ENCODE data around the gene LRTM2.

Gene LRTM2

GRCh38 chr12:1870998-1871917, 50.9 kb downstream of the LRTM2 start:
- no peak for DNase-seq

GRCh38 chr12:1872001-1872400, 51.6 kb downstream of the LRTM2 start:
- DNase-seq, result no peak

GRCh38 chr12:1872448-1872847, 52.1 kb downstream of the LRTM2 start:
- no peak for DNase-seq

- DNase-seq, result no peak
Measured at GRCh38 chr12:1873531-1874510, 53.5 kb downstream of the LRTM2 start.

- DNase-seq, result no peak
Measured at GRCh38 chr12:1875608-1876007, 55.2 kb downstream of the LRTM2 start.

GRCh38 chr12:1876086-1876485, 55.7 kb downstream of the LRTM2 start:
- DNase-seq, result no peak

GRCh38 chr12:1877169-1877878, 57.0 kb downstream of the LRTM2 start:
- DNase-seq, result no peak

DNA sequence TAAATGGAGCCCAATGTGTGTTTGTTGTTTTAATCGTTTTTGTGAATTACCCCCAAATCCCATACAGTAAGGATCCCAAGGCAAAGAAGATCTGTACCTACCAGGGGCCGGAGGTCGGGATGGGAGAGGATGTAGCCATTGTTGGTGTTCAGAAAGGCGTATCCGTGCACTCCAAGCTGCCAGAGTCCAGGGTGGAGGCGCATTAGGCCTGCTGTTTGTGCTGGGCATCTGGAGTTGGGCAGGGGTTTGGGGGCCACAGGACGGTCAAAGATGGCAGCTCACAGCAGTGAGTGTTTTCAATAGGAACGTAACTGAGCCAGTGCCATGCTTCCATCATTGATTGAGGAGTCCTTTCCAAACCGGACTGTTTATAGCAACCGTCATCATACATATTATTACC, 57.8 kb downstream of the LRTM2 start:
- no peak for DNase-seq

DNA sequence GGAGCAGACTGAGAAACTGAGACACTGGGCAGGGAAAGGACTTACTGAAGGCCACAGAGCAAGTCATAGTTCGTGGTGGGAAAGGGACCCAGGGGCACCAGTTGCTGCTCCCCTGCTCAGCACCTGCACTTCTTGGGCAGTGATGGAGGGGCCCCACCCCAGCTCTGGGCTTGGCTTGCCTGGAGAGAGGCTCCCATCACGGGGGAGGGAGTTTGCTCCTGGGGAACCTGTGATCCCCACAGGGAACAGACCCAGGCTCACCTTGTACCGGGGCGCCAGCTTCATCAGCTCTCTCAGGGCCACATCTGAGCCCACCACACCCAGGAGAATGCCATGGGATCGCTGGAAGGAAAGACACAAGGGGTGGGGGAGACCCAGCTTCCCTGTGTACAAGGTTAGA, 58.3 kb downstream of the LRTM2 start:
- no peak for DNase-seq

DNA sequence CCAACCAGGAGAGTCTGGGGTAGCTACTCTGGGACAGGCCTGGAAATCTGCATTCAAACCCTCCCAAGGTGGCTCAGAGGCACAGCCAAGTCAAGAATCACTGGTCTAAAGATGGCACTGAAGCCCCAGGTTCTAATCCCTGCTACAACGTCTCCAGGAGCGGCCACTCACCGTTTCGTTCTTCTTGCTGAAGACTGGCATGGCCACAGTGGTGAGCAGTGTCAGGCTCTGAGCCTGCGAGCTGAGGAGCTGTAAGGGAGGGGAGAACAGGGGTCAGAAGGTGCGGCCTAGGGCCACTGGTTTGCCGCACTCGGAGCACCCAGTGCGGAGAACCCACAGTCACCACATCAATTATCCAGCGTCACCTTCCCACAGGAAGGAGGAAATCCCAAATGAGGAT, 59.3 kb downstream of the LRTM2 start:
- no peak for DNase-seq

DNA sequence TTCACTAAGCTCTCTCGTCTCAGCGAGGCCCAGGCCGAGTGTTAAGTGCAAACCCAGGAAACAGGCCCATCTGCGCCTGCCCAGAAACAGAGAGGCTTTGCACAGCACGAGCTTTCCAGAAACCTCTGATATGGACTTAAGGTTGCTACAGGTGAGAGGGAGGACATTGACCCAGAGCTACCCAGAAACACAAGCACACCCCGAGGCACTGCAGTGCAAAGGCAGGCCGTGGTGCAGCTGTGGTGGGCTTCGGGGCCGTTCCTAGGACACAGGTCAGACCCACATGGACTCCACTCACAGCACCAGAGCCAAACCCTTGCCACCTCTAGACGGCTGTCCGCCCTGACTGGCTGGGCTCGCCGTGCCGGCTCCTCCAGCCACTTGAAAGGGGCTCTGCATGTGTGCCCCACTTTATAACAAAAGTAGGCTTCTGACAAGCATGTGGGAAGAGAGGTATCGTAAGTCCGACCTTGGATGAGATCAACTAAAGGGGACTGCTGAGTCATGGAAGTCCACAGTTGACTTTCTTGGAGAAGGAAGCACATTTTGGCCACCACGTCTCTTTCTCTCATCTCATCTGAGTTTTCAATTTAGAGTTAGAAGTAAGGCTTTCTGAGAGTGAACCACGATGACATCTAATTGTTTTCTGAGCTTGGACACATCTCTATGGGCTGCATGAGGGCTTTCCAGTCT, 59.9 kb downstream of the LRTM2 start:
- no peak for DNase-seq

DNA sequence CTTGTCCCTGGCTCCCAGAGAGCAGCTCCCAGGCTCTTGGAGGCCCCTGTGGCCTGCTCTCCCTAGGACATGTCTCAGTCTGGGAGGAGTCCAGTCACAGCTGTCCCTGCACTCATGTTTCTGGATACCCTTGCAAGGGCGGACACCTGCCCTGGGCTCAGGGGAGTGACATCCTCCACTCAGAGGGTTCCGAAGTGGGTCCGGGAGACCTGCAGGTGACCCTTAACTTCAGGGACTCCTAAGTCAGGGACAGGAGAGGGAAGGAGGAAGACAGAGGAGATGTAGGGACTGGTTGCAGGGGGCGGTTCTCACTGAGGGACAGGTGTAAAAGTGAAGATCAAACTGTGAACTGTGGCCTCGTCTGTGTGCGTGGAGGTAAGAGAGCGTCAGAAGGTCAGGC, 60.5 kb downstream of the LRTM2 start:
- DNase-seq, result no peak

DNA sequence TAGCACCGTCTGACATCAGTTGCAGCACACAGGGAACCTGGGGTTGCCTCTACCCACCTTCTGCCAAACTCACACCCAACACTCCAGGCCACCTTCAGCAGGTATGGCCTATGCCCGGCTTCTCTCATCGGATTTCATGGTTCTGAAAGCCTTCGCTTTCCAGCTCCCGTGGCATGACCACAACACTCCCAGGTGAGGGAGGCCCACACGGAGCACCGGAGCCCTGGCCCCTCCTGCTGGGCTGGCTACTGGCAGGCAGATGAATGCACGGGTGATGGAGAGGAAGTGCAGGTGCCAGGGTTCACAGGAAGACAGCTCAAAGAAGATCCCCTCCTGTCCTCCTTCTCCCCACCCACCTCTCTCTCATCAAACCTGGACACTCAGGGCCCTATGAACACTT, 60.9 kb downstream of the LRTM2 start:
- DNase-seq, result no peak

- DNase-seq, result no peak
Measured at GRCh38 chr12:1881936-1882335, 61.6 kb downstream of the LRTM2 start.

DNA sequence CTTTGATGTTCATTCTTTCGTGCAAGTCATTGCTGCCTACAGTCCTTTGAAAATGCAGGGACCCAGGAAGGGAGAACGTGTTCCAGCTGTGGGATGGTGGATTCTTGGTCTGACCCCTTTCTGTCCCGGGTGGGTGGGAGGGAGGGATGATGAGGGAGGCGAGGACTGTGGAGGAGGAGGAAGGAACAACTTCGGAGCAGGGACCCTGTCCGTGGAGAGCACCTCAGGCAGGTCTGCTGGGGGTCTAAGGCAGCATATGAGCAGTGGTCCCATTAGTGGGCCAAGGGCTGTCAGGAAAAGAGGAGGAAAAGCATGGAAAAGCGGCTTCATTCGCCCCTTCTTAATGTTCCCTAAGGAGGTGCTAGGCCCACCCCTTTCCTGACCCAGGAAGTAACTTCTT, 62.0 kb downstream of the LRTM2 start:
- DNase-seq, result no peak

DNA sequence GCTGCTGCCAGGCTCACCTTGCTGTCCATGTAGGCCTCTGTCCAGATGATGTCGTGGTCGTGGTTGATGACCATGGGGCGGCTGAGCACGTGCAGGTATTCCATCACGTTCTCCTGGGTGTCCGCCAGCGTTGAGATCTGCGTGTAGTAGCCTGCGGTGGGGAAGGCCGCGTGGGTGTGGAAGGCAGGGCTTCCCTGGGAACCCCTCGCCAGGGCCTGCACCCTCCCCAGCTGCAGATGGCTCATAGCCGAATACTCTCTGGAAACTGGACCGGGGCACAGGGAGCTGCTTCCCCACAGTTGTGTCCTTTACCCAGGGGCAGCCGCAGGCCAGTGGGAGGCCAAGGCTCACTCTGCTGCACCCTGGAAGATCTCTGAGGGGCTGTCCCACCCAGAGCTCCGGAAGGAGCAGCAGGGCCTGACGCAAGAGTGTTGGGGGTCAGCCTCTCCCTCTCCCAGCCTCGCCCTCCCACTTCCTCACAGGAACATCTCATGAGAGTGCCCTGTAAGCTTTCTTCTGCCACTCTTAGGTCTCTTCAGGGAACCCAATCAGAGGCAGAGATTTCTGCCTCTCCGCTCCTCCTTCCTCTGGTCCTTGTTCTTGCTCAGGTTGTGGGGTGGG, 62.6 kb downstream of the LRTM2 start:
- no peak for DNase-seq

- DNase-seq, result no peak
Measured at GRCh38 chr12:1883513-1883912, 63.1 kb downstream of the LRTM2 start.

GRCh38 chr12:1884651-1885050, 64.3 kb downstream of the LRTM2 start:
- DNase-seq, result no peak

- DNase-seq, result no peak
Measured at GRCh38 chr12:1885082-1885596, 64.8 kb downstream of the LRTM2 start.

- no peak for DNase-seq
Measured at GRCh38 chr12:1885599-1886245, 65.4 kb downstream of the LRTM2 start.
